Measurements from ENCODE around the gene ATP1B1.

ATP1B1 gene

DNA sequence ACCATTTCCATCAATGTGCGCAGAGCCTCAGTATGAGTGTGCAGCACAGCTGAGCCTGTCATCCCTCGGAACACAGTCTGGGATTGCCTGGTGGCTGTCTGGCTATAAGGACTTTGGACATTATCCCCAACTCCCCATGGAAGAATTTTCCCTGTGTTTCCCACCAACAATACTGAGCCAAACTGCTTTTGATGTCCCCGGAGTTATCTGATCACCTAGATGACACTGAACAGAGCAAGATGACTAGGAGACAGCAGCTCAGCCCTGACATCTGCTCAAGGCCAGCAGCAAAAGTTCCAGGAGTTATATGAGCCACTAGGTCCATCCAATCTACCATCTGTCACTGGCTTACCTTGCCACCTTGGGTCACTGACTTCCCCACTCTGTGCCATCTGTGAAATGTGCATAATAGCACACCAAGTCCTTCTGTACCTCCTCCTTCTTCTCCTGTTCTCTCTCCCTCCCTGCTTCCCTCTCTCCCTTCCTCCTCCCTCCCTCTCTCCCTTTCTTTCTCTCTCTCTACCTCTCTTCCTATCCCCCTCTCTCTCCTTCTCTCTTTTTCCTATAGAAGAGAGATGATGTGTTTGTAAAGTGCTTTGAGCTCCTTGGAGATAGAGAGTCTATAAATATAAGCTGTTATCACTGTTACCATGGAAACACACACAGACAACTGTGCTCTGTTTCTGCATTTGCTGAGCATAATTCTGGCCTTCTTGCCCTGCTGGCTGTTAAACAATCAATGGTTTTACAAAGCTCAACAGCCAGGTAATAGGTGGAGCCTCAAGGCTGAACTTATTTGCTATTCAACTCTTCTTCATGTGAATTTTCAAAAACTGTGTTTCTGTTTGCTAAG is 19.7 kb upstream of the ATP1B1 start:
- ChIA-PET CTCF (interaction anchor here (1.1 to 1.9 kb wide), 3 partner anchors 8 to 14 kb away, joined by 3 to 10 read pairs (median 5); no protein-coding TSS in a partner anchor), POLR2A (no interaction called here)
- DNase-seq (ENCODE audit: extremely low spot score), result no peak
- TF ChIP-seq, protein P1, sequence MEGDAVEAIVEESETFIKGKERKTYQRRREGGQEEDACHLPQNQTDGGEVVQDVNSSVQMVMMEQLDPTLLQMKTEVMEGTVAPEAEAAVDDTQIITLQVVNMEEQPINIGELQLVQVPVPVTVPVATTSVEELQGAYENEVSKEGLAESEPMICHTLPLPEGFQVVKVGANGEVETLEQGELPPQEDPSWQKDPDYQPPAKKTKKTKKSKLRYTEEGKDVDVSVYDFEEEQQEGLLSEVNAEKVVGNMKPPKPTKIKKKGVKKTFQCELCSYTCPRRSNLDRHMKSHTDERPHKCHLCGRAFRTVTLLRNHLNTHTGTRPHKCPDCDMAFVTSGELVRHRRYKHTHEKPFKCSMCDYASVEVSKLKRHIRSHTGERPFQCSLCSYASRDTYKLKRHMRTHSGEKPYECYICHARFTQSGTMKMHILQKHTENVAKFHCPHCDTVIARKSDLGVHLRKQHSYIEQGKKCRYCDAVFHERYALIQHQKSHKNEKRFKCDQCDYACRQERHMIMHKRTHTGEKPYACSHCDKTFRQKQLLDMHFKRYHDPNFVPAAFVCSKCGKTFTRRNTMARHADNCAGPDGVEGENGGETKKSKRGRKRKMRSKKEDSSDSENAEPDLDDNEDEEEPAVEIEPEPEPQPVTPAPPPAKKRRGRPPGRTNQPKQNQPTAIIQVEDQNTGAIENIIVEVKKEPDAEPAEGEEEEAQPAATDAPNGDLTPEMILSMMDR (IDR thresholded peaks at IDR 0.05; ENCODE audit: control extremely low read depth, extremely low read depth, low read depth, missing control alignments), result no peak

DNA sequence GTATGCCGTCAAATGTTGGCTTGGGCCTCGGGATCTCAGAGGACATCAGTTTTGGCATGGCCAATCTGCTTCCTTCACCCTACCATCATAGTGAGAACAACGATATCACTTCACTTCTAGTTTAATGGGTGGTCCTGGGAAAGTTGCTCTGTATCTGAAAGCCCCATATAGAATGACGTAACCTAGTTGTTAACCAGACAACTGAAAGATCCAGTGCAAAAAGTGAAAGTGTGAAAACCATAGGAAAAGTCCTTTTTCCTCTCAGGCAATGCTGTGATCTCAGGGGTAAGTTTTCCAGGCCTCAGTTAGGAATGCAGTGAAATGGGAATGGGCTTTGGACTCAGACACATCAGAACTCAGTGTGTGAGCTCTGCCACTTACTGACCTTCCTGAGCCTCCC is 18.6 kb upstream of the ATP1B1 start:
- TF ChIP-seq, protein P1 (IDR thresholded peaks at IDR 0.05; ENCODE audit: control extremely low read depth, extremely low read depth, low read depth, missing control alignments), result no peak
- ChIA-PET POLR2A (no interaction called here), CTCF (interaction anchor here (0.9 to 3.0 kb wide), 6 partner anchors 9 to 70 kb away, joined by 3 to 11 read pairs (median 3); no protein-coding TSS in a partner anchor)
- no peak for DNase-seq (ENCODE audit: extremely low spot score)

DNA sequence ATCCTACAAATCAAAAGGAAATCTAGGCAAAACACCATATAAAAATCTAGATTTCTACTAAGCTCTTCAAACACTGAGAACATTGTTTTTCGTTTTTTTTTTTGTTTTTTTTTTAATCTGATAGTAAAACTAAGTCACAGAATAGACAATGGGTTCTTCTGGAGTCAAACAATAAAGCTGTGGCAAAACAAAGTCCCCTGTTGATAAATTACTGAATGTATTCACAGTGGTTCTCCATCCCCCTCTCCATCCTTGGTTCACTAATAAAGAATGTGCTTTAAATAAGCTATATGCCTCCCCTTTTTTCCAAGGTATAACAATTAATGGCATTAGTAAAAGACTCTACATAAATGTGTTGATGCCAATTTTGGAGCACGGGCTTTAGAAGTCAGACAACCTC is 16.7 kb upstream of the ATP1B1 start:
- POLR2A ChIA-PET, result no interaction called here
- DNase-seq (ENCODE audit: extremely low spot score), result no peak
- TF ChIP-seq, protein P1 (IDR thresholded peaks at IDR 0.05; ENCODE audit: control extremely low read depth, extremely low read depth, low read depth, missing control alignments), result no peak
- CTCF ChIA-PET, result interaction anchor here (3.0 kb wide), 1 partner anchor 11 kb away, joined by 11 read pairs; no protein-coding TSS in a partner anchor

DNA sequence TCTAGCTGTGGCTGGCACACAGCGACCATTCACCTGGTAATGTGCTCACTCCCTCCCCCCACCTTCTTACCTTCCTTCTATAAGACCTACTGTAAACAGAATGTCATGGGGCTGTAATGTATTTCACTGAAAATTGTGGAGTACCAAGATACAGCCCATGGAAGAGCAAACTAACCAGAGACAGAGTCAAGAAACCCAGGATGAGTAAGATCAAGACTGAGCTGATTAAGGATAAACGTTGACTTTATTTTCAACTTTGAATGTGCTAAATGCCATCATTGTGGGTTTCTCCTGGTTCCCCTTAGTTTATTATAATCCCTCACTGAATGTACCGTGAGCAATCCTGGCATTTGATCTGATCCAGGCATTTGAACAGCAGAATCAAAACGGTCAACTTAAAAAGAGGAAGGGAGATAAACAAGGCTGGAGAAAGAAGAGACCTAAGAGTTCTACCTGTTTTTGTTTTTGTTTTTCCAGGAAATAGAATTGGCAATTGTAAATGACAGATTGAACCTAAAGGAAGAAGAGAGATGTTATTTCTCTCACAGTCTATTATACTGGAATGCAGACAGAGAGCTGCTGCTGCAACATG is 16.1 kb upstream of the ATP1B1 start:
- POLR2A ChIA-PET, result interaction anchor here (1.5 kb wide), 1 partner anchor 14 kb away, joined by 5 read pairs; no protein-coding TSS in a partner anchor

DNA sequence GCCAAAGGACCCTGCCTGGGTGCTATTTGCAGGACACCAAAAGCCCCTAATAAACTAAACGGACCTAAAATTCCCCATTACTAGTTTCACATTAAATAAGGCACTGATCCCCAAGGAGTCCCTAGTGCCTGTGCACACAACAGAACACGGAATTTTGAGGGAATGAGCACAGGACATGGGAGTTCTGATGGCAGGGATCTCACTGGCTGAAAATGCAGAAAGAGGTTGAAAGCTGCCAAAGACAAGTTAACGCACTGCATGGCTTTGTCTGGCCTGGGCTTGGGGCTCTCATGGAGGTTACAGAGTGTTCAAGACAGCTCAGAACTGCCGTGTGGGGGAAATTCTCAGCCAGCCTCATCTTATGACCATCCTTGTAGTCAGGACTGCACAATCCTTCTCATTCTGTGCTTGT is 15.6 kb upstream of the ATP1B1 start:
- ChIA-PET CTCF (interaction anchor here (1.3 to 3.0 kb wide), 3 partner anchors 10 to 42 kb away, joined by 3 to 11 read pairs (median 6); no protein-coding TSS in a partner anchor), POLR2A (interaction anchor here (1.5 kb wide), 1 partner anchor 13 kb away, joined by 5 read pairs; no protein-coding TSS in a partner anchor)
- TF ChIP-seq, protein P1 (IDR thresholded peaks at IDR 0.05; ENCODE audit: control extremely low read depth, extremely low read depth, low read depth, missing control alignments), result no peak
- DNase-seq (ENCODE audit: extremely low spot score), result no peak

More for the DNA sequence above, 16.1 kb upstream of the ATP1B1 start:
- CTCF ChIA-PET, result interaction anchor here (1.3 to 3.0 kb wide), 3 partner anchors 11 to 42 kb away, joined by 3 to 11 read pairs (median 6); no protein-coding TSS in a partner anchor
- no peak for DNase-seq (ENCODE audit: extremely low spot score)
- TF ChIP-seq, protein P1 (IDR thresholded peaks at IDR 0.05; ENCODE audit: control extremely low read depth, extremely low read depth, low read depth, missing control alignments), result no peak

DNA sequence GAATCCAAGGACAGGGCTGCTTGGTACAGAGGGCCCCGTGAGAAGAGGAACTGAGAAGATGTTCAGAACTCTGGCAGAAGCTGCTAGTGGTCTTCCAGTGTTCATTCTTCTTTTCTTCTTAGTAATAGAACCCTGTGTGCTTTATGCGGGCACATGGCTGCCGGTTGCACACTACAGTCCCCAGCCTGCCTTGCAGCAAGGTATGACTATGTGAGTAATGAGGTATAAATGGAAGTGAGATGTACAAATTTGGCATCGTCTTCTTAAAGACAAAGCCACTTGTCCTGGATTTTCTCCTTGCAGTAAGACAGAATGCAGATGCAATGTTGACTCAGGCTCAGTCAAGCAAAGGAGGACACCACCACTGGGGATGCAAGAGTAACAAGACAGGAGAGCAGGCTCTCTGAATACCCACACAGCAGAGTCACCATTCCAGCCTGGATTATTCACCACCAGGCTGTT is 15.0 kb upstream of the ATP1B1 start:
- TF ChIP-seq, protein P1 (IDR thresholded peaks at IDR 0.05; ENCODE audit: control extremely low read depth, extremely low read depth, low read depth, missing control alignments), result no peak
- CTCF ChIA-PET, result interaction anchor here (0.7 to 2.3 kb wide), 5 partner anchors 10 to 44 kb away, joined by 3 to 6 read pairs (median 3); no protein-coding TSS in a partner anchor
- DNase-seq (ENCODE audit: extremely low spot score), result no peak
- POLR2A ChIA-PET, result interaction anchor here (1.5 kb wide), 1 partner anchor 13 kb away, joined by 5 read pairs; no protein-coding TSS in a partner anchor

Measured in GM10248 (cell line).